ENCODE results near the gene PLA2G4A.

Gene PLA2G4A

GRCh38 chr1:187032982-187033692 is 204.4 kb downstream of the PLA2G4A start:
- no peak for DNase-seq

GRCh38 chr1:187033693-187034390 is 205.1 kb downstream of the PLA2G4A start:
- DNase-seq = no peak

- DNase-seq = no peak
These were observed 205.8 kb downstream of the PLA2G4A start for GRCh38 chr1:187034501-187034900.

- no peak for DNase-seq
These were observed 209.3 kb downstream of the PLA2G4A start for GRCh38 chr1:187037973-187038553.

Measured in kidney glomerular epithelial cell (primary cell).